Skeletal muscle tissue (tissue), 4 donors: Measurements from ENCODE around the gene FOLR1. TPM values are rescaled to one million over a fixed set of nuclear protein-coding genes. Genes with fewer than 3 reads are reported as not detected.
A peak's percentile ranks its signal among the peaks of the same experiment; 100 is the strongest.

Experiments
- H3K27ac ChIP-seq: one replicate; pipeline ENCODE4 v1.7.0; 2013; ENCODE audit warnings: mild to moderate bottlenecking, low read depth, low read length, inconsistent platforms
- H3K27me3 ChIP-seq, 3 donors: one replicate each; pipeline ENCODE4 v1.7.0; 2013; ENCODE audit warnings: low read length in 3 of 3; ENCODE audit not compliant: control insufficient read depth in 3 of 3, insufficient read depth in 3 of 3
- H3K36me3 ChIP-seq, 3 donors: one replicate each; pipeline ENCODE4 v1.7.0; 2013; ENCODE audit warnings: low read length in 3 of 3; ENCODE audit not compliant: control insufficient read depth in 3 of 3, insufficient read depth in 3 of 3
- H3K4me1 ChIP-seq, 3 donors: one replicate each; pipeline ENCODE4 v1.7.0; 2013; ENCODE audit warnings: low read length in 3 of 3, mild to moderate bottlenecking in 3 of 3; ENCODE audit not compliant: control insufficient read depth in 3 of 3, insufficient read depth in 3 of 3
- H3K4me3 ChIP-seq, 3 donors: one replicate each; pipeline ENCODE4 v1.7.0; 2013; ENCODE audit warnings: low read length in 3 of 3
- H3K9ac ChIP-seq, 3 donors: one replicate each; pipeline ENCODE4 v1.7.0; 2013; ENCODE audit warnings: low read length in 3 of 3, mild to moderate bottlenecking in 3 of 3, moderate library complexity in 2 of 3, low read depth in 1 of 3
- H3K9me3 ChIP-seq, 3 donors: one replicate each; pipeline ENCODE4 v1.7.0; 2013; ENCODE audit warnings: low read length in 3 of 3; ENCODE audit not compliant: control insufficient read depth in 3 of 3
- total RNA-seq: library from RNA; depleted of rRNA; stranded (reverse); fragments of >200 nt; gene quantifications from one replicate; pipeline ENCODE4 v1.2.3, GENCODE V29; 2014
- donor health status: Osteomylitis.

Gene FOLR1
- total RNA-seq, 1 donor from 2014 or later, result 1.0 TPM

DNA sequence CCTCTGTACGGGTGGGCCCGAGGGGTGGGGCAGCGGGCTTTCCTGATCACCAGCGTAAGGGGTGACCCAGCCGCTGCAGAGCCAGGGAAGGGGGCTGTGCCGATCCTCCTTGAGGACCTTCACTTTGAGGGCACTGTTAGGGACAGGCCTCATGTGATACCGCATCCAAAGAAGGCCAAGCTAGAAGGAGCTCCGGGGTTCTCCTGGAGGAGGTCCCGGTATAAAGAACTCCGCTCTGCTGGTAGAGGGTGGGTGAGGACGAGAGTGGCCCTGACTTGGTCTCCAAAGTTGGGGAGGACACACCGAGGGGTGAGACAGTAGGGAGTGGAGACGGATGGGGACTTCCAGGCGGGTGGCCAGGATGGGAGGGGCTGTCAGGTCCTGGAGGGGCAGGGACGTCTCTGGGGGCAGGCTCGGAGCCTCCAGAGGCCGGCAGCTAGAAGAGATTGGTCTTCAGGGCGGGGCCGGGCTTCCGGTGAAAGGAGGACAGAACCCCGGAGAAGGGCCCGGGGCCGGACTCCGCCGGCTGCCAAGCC, 47.4 kb downstream of the FOLR1 start:
- Histone ChIP-seq H3K4me1 (peaks cover 13 to 24% (median 24%) of the 10 kb centered on the region in 3 donors), H3K9me3 (no peaks in the 10 kb centered on the region), H3K36me3 (peaks cover 24 to 31% (median 29%) of the 10 kb centered on the region in 3 donors), H3K4me3 (peak overlapping the region; percentile 32 to 68 (median 38)), H3K27me3 (peaks cover 23 to 25% (median 24%) of the 10 kb centered on the region in 3 donors), H3K27ac (peak overlapping the region; percentile 10), H3K9ac (peak overlapping the region in 2 of 3 donors; percentile 51 to 78)

GRCh38 chr11:72239849-72240460, 48.0 kb downstream of the FOLR1 start:
- Histone ChIP-seq H3K4me3 (peak overlapping the region; percentile 32 to 68 (median 49)), H3K9ac (peak overlapping the region; percentile 23 to 78 (median 66)), H3K36me3 (peaks cover 18 to 25% (median 24%) of the 10 kb centered on the region in 3 donors), H3K4me1 (peaks cover 13 to 25% (median 24%) of the 10 kb centered on the region in 3 donors), H3K27ac (peak overlapping the region; percentile 19), H3K9me3 (no peaks in the 10 kb centered on the region), H3K27me3 (peaks cover 28 to 30% (median 30%) of the 10 kb centered on the region in 3 donors)

- peak overlapping the region; percentile 19 for H3K27ac ChIP-seq
Measured at GRCh38 chr11:72240461-72241290, 48.7 kb downstream of the FOLR1 start.

GRCh38 chr11:72241291-72241781, 49.4 kb downstream of the FOLR1 start:
- Histone ChIP-seq H3K4me1 (peaks cover 13 to 25% (median 24%) of the 10 kb centered on the region in 3 donors), H3K4me3 (no peak overlapping the region), H3K9ac (no peak overlapping the region), H3K27ac (no peak overlapping the region), H3K27me3 (peaks cover 42 to 44% (median 42%) of the 10 kb centered on the region in 3 donors), H3K36me3 (peaks cover 8 to 15% (median 12%) of the 10 kb centered on the region in 3 donors), H3K9me3 (no peaks in the 10 kb centered on the region)

More at GRCh38 chr11:72240461-72241290, 48.7 kb downstream of the FOLR1 start:
- Histone ChIP-seq H3K27me3 (peaks cover 36 to 38% (median 37%) of the 10 kb centered on the region in 3 donors), H3K4me1 (peaks cover 13 to 25% (median 24%) of the 10 kb centered on the region in 3 donors), H3K36me3 (peaks cover 11 to 18% (median 16%) of the 10 kb centered on the region in 3 donors), H3K9me3 (no peaks in the 10 kb centered on the region), H3K4me3 (peak overlapping the region; percentile 32 to 60 (median 49)), H3K9ac (peak overlapping the region; percentile 23 to 78 (median 66))

- Histone ChIP-seq H3K27me3 (peaks cover 48 to 52% (median 49%) of the 10 kb centered on the region in 3 donors), H3K9ac (no peak overlapping the region), H3K9me3 (no peaks in the 10 kb centered on the region), H3K27ac (no peak overlapping the region), H3K4me1 (peaks cover 13 to 25% (median 18%) of the 10 kb centered on the region in 3 donors), H3K4me3 (no peak overlapping the region), H3K36me3 (peaks cover 6 to 7% (median 7%) of the 10 kb centered on the region in 3 donors)
Measured at GRCh38 chr11:72242141-72242540, 50.2 kb downstream of the FOLR1 start.

DNA sequence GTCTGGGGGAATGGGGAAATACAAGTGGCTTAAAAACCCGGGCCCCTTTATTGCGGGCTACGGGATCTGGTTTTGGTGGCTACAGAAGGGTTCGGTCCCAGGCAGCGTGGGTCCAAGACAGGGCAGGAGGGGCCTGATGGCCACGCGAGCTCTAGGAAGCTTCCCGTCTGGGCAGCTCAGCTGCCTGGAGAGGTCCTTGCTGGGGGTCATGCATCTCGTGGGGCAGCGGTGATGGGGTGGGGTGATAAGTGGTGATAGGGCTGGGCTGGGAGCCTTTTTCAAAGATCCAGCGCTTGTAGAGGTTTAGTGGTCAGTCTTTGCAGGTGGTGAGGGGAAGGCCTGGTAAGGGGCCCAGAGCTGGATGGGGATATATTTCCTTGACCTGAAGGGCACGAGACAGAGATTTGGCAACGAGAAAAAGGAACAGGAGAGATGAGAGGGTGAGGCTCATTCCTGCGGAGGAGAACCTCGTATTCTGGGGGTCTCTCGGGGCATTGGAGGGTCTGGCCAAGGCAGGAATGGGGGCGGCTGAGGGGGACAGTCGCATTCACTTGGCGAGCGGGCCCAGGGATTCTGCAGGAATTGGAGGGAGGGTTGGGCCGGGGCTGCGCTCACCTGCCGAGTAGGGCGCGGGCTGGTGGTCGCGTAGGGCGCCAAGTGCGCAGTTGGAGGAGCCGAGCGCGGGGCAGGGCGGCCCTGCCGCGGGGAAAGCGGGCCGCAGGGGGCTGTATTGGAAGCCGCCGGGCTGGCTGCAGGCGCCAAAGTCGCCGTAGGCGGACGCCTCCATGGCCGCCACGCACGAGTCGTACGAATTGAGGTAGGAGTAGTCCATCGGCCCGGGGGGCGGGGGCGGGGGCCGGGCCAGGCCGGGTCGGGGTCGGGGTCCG, 51.5 kb downstream of the FOLR1 start:
- peaks cover 0 to under 1% (median 0%) of the 10 kb centered on the region in 3 donors for H3K36me3 ChIP-seq
- H3K4me3 ChIP-seq, result no peak overlapping the region
- no peak overlapping the region for H3K9ac ChIP-seq

GRCh38 chr11:72244060-72244360, 52.1 kb downstream of the FOLR1 start, which contains the start of gene PHOX2A:
PHOX2A (minus strand) TSS chr11:72244176; CDS start chr11:72244004, 172 bp downstream.
- Histone ChIP-seq H3K36me3 (no peaks in the 10 kb centered on the region), H3K4me3 (no peak within 1 kb of the TSS)

More for the DNA sequence above, 51.5 kb downstream of the FOLR1 start:
- Histone ChIP-seq H3K4me1 (peaks cover 13 to 21% (median 18%) of the 10 kb centered on the region in 3 donors), H3K9me3 (no peaks in the 10 kb centered on the region), H3K27me3 (peaks cover 52 to 61% (median 56%) of the 10 kb centered on the region in 3 donors), H3K27ac (no peak overlapping the region)

DNA sequence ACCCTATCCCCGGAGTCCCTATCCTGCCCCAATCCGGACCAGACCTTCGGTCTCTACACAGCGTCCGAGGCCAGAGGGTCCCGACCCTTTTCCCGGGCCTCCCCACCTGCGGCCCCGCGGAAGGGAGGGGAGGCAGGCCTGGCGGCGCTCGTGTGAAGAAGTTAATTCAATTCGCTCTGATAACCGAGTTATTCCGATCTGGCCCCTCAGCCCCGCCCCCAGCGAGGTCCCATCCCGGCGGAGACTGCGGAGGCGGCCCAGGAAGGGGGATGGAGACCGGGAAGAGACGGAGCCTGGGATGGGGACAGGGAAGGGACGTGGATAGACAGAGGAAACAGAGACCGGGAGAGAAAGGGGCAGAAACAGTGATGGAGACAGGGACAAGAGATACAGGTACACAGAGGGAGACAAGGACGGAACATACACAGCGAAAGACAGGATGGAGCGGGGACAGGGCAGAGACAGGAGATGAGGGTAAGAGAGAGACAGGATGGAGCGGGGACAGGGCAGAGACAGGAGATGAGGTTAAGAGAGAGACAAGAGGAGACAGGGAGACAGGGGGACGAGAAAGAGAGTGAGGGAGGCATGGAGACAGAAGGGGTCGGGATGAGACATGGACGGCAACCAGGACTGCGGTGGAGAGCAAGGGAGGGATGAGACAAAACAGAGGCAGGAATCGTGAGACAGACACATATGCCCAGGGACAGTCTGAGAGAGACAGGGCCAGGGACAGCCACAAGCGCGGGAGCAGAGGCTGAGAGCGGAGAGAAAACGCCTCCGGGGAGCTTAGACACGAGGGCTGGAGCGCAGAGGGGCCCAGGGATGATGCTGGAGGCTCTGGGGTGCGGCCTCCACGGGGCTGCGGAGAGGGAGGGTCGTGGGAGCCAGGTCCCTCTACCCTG, 52.7 kb downstream of the FOLR1 start:
- H3K9me3 ChIP-seq, result no peaks in the 10 kb centered on the region
- H3K4me1 ChIP-seq, result peaks cover 6 to 12% (median 10%) of the 10 kb centered on the region in 3 donors
- peaks cover 58 to 64% (median 64%) of the 10 kb centered on the region in 3 donors for H3K27me3 ChIP-seq
- H3K4me3 ChIP-seq, result no peak overlapping the region
- H3K36me3 ChIP-seq, result no peaks in the 10 kb centered on the region
- H3K9ac ChIP-seq, result no peak overlapping the region
- no peak overlapping the region for H3K27ac ChIP-seq

More at GRCh38 chr11:72244060-72244360, 52.1 kb downstream of the FOLR1 start, which contains the start of gene PHOX2A:
- H3K27ac ChIP-seq, result no peak within 1 kb of the TSS
- H3K4me1 ChIP-seq, result peaks cover 12 to 18% (median 16%) of the 10 kb centered on the region in 3 donors
- peaks cover 56 to 64% (median 60%) of the 10 kb centered on the region in 3 donors for H3K27me3 ChIP-seq
- H3K9ac ChIP-seq, result no peak within 1 kb of the TSS
- H3K9me3 ChIP-seq, result no peaks in the 10 kb centered on the region
